Measurements from ENCODE around the gene CLRN2.

DNA sequence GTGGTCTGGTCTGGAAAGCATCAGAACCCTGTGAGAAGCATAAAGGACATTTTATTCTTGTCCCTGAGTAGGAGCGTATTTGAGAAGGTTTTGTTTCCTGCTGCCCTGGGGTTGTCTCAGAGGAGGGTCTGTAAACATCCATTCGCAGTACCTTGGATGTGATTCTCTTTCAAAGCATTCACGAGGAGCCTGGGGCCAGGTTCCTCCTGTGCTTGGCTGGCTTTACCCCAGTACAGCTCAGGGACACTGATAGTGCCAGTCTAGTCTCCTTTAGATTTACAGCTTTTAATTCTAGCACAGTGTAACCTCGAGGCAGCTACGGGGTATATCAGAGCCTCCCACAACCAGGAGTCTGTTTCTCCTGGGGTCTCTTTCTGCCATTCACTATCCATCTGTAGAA, 2.7 kb downstream of the CLRN2 start:
- TF ChIP-seq CTCF (IDR thresholded peaks at IDR 0.05; ENCODE audit: low read depth, low read length, poor library complexity, severe bottlenecking) (no peak), EZH2phosphoT487 (IDR thresholded peaks at IDR 0.05; ENCODE audit: borderline replicate concordance, low read length) (no peak)

Data from DOHH2 (cell line).